GM19351 (cell line): Measurements from ENCODE around the gene CHD9NB.

Experiments used
- ATAC-seq: cut with Tn5 transposase; IDR thresholded peaks from one replicate; pipeline ENCODE4 v1.9.1; 2021; ENCODE audit warnings: mild to moderate bottlenecking, moderate library complexity; ENCODE audit not compliant: unreplicated experiment

The CHD9NB gene

DNA sequence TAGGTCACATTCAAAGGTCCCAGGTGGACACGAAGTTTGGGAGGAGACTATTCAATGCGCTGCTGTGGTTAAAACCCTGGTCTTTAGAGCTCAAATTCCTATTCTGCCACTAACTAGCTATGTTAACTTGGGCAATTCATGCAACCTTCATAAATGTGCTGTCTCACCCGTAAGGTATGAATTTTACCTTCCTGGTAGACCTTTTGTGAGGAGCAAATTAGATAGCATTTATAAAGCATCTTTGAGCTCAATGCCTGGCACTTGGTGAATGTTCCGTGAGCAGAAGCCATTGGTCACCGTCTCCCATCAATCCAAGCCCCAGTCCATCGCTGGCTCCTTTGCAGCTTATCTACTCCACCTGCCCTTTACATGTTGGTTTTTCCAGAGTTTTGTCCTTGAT lies 16.6 kb downstream of the CHD9NB start:
- no peak for ATAC-seq

DNA sequence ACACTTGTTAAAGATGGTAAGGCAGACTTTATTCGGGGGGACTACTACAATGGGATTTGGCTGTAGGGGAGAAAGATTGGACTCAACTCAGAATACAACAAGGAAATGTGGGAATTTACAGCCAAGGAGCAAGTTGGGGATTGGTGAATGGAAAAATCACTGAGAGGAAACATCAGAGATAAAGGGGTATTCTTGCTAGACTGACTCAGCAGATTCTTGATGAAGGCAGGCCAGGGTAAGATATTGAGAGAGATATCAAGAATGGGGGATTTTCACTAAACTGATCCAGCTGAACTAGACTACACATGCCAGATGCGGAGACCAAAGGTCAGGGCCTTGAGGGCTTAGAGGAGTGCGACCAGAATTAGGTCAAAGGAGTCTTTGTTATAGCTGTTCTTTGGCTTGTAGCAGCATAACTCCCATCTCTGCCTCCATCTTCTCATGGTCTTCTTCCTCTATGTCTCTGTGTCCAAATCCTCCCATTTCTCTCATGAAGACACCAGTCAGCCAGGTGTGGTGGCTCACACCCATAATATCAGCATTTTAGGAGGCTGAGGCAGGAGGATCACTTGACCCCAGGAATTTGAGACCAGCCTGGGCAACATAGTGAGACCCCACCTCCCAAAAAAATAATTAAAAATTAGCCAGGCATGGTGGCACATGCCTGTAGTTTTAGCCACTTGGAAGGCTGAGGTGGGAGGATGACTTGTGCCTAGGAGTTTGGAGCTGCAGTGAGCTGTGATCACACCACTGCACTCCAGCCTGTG lies 17.3 kb downstream of the CHD9NB start:
- no peak for ATAC-seq

DNA sequence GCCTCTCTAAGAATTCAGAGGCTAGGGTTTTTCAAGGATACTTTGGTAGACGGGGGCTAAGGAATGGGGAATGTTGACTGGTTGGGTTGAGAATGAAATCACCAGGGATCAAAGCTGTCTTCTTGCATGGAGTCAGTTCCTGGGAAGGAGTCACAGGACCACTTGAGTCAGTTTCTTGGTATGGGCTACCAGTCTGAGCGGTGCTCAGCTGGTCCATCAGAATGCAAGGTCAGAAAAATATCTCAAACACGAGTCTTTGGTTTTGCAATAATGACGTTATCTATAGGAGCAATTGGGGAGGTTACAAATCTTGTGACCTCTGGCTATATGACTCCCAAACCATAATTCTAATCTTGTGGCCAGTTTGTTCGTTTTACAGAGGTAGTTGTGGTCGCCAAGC lies 18.4 kb downstream of the CHD9NB start:
- no peak for ATAC-seq

DNA sequence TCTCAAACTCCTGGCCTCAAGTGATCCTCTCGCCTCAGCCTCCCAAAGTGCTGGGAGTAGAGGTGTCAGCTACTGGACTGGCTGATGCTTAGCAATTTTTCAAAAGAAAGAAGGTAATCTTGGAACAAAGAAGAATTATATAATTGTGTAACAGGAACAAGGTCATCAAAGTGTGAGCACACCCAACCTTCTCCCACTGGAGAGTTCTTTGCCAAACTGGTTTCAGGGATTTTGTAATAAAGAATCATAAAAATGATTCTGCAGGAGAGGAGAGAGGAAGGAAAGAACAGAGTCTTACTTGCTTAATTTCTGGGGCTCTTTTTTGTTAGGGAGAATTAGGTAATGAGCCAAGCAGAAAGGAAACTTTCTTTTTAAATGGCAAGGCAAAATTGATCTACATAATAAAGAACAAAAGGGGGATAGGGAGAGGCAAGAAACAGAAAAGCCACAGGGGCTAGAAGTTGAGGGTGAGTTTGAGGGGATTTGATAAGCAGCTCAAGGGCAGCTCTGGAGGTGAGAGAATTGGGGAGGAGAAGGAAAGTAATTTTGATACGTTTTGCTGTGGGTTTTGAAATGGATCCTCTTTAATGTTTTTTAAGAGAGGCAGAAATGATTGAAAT lies 21.3 kb downstream of the CHD9NB start:
- no peak for ATAC-seq

DNA sequence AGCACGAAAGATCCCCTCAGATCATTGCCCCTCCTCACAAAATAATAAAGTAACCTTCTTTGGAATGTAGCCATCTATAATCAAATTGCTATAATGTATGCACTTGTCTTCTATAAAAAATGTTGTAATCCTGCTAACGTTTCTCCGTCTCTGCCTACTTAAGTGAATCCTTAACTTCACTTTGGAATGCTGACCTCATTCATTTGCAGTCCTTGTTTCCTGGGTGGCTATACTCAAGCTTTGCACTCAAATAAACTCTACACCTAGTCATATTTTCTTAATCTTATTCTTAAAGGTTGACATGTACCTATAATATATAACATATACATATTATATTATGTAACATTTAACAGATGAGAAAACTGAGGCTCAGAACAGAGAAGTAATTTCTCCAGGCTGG lies 22.7 kb downstream of the CHD9NB start:
- ATAC-seq, result no peak

DNA sequence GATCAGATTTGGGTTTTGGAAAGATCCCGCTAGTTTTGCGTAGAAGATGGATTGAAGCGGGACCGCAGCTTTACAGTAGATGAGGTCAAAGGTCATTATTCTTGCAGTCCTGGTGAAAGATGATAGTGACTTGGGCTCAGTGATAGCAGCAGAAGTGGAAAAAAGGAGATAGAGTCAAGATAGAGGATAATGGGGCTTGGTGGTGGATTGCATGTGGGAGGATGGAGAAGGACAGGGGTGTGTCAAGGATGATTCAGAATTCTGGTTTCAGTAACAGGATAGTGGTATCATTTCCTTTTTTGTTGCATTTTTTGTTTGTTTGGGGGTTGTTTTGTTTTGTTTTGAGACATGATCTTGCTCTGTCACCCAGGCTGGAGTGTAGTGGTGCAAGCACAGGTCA lies 28.7 kb downstream of the CHD9NB start:
- peak; percentile 46 for ATAC-seq

DNA sequence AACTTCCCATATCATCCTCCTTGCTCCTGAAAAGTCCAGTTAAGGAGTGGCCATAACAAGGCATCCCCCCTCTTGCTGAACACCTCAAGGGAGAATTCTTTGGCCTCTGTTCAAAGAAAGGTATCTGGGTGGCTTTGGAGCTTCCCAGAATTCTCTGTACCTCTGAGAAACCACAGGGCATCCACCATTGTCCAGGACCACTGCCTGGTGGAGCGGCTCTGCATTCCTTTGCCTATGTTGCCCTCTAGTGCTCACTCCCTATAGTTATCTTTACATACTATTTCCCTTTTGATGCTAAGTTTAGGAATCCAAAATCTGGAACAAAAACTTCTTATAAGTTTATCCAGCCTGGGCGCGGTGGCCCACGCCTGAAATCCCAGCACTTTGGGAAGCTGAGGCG lies 30.3 kb downstream of the CHD9NB start:
- peak; percentile 46 for ATAC-seq

DNA sequence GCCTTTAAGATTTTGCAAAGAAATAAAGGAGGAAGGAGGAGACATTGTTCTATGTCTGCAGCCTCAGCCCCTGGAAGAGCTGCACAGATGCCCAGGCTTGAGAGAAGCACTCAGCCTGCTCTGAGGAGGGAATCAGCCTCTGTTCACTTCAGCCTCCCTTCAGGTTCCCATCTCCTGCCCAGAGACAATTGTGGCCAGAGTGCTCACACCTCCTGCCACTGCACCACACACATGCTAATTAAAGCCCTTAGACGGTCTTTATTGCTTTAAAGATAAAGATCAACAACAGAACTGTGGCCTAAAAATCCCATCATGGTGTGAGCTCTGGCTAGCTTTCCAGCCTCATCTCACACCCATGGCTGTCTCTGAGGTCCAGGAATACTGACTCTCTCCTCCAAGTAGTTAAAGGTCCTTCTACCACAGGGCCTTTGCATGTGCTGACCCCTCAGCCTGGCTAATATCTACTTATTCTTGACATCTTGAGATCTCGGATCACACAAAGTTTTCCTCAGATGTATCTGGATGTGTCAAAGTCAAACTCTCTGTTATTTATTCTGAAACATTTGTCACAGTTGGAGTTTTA lies 33.8 kb downstream of the CHD9NB start:
- ATAC-seq, result no peak

DNA sequence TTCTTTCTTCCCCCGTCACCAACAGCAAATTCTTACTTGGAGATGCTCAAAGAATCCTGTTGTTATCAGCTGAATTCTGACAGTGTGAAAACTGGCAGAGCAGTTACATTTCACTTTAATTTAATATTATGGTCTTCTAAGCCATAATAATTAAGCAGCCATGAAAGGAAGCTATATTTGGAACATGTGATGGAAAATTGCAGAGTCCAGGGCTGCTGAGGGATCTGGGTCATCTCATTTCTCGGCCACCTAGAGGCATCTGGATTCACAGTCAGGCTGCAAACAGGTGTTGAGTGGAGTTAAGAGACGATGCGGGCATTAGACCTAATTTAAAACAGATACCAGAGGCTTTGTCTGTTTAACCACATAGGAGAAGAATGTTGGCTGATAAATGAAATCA lies 38.4 kb downstream of the CHD9NB start:
- no peak for ATAC-seq

DNA sequence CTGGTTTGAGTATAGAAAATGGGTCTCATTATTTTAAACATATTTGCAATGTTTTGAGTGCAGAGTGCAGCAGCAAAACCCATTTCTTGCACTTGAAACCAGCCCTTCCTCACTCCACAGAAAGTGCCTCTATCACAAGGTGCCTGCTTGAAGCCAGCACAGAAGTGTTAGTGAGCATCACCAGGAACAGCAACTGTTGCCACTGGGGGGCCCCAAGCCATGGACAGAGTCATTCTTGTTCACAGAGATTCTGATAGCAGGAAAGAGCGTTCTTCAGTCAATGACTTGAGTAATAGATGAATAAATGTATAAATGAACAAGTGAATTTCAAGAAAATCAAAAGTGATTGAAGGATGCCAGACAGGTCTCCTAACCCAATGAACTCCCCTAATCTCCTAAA lies 45.6 kb downstream of the CHD9NB start:
- no peak for ATAC-seq

DNA sequence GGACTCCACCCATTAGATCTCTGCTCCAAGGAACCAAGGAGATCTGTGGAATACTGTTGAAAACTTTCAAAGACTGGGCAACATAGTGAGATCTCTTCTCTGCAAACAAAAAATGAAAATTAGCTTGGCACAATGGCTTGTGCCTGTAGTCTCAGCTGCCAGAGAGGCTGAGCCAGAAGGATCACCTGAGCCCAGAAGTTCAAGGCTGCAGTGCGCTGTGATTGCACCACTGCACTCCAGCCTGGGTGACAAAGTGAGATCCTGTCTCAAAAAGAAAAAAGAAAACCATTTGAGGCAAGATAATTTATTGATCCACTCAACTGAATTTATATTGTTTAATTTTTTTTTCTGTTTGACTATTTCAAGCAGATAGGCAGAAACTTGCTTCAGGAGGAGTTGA lies 54.8 kb downstream of the CHD9NB start:
- ATAC-seq, result no peak

DNA sequence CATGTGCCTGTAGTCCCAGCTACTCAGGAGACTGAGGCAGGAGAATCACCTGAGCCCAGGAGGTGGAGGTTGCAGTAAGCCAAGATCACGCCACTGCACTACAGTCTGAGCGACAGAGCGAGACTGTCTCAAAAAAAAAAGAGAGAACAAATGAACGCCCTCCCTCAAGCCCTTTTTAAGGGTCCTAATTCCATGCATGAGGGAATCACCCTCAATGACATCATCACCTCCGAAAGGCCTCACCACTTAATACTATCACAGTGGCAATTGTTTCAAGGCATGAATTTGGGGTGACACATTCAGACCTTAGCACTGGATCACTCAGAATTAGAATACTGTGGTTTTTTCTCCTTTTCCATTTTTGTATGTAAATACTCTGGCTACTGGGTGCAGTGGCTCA lies 57.8 kb downstream of the CHD9NB start:
- no peak for ATAC-seq

DNA sequence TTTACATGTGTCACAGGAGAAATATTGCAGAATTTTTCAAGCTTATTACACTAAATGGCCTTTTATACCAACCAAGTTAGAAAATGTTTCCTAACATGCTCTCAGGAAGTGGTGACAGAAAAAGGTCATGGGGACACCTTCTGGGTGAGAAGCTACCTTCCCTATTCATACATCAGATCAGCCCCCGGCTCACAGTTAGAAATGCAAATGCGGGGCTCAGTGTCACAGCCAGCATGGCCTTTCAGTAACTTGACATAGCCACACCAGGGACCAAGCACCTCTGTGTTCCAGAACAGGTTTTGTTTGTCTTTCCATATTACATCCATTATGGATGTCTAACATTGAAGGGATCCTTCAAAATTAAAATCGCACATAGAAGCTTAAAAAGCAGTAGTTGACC lies 59.5 kb downstream of the CHD9NB start:
- no peak for ATAC-seq

DNA sequence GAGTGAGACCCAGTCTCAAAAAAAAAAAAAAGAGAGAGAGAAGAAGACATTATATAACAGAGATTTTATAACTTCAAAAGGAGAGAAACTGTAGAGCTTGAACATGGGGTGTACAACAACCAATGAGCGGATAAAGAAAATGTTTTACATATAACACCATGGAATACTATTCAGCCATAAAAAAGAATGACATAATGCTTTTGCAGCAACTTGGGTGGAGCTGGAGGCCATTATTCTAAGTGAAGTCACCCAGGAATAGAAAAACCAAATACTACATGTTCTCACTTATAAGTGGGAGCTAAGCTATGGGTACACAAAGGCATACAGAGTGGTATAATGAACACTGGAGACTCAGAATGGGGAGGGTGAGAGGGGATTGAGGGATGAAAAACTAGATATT lies 61.1 kb downstream of the CHD9NB start:
- ATAC-seq, result no peak
